Measurements from ENCODE around the gene YJU2. TPM values are rescaled to one million over a fixed set of nuclear protein-coding genes. Genes with fewer than 3 reads are reported as not detected.

The YJU2 gene
- total RNA-seq, 1 donor from 2014 or later = 19.9 TPM

DNA sequence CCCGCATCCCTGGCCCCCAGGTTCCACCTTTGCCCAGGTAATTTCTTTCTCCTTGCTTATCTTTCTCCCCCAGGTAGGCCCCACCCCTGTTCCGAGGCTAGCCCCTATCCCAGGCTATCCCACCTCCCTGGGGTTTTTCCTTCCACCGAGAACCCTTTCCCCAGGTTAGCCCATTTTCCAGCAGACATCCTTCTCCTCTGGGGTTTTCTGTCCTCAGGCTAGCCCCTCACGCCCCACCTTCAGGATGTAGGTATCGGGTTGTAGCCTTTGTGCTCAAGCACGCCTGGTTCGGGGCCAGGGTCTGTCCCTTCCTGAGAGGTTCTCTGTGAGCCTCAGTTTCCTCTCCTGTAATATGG is 58.4 kb downstream of the YJU2 start:
- H3K4me3 ChIP-seq = no peak overlapping the region
- intact Hi-C loops (cut with DNase I) = no loop called here
- no peaks in the 10 kb centered on the region for H3K4me1 ChIP-seq
- no peak overlapping the region for H3K27ac ChIP-seq
- DNase-seq (ENCODE audit: extremely low spot score in 2 of 2) = no peak
- TF ChIP-seq POLR2AphosphoS5 (IDR thresholded peaks at IDR 0.05; ENCODE audit: insufficient read depth in 1 of 2, low read depth in 1 of 2) = no peak
- TF ChIP-seq, protein P1, sequence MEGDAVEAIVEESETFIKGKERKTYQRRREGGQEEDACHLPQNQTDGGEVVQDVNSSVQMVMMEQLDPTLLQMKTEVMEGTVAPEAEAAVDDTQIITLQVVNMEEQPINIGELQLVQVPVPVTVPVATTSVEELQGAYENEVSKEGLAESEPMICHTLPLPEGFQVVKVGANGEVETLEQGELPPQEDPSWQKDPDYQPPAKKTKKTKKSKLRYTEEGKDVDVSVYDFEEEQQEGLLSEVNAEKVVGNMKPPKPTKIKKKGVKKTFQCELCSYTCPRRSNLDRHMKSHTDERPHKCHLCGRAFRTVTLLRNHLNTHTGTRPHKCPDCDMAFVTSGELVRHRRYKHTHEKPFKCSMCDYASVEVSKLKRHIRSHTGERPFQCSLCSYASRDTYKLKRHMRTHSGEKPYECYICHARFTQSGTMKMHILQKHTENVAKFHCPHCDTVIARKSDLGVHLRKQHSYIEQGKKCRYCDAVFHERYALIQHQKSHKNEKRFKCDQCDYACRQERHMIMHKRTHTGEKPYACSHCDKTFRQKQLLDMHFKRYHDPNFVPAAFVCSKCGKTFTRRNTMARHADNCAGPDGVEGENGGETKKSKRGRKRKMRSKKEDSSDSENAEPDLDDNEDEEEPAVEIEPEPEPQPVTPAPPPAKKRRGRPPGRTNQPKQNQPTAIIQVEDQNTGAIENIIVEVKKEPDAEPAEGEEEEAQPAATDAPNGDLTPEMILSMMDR (IDR thresholded peaks at IDR 0.05) = no peak
- TF ChIP-seq POLR2A (IDR thresholded peaks at IDR 0.05) = no peak
- H3K9me3 ChIP-seq = no peaks in the 10 kb centered on the region
- H3K36me3 ChIP-seq = no peaks in the 10 kb centered on the region
- H3K27me3 ChIP-seq = no peaks in the 10 kb centered on the region

DNA sequence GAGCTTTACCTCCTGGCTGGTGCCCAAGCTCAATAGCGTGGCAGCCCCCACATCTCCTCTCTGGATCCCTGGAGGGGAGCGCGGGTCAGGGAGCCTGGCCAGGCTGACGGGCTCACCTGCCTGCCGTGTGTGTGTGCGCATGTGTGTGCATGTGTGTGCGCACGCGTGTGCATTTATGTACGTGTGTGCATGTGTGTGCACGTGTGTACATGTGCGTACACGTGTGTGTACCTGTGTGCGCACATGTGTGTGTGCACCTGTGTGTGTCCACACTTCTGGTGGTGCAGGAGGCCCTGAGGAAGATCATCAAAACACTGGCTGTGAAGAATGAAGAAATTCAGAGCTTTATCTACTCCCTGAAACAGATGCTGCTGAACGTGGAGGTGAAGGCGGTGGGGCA is 58.8 kb downstream of the YJU2 start:
- no peak for DNase-seq (ENCODE audit: extremely low spot score in 2 of 2)
- H3K4me3 ChIP-seq = no peak overlapping the region
- no peaks in the 10 kb centered on the region for H3K27me3 ChIP-seq
- no peaks in the 10 kb centered on the region for H3K4me1 ChIP-seq
- H3K9me3 ChIP-seq = no peaks in the 10 kb centered on the region
- H3K27ac ChIP-seq = no peak overlapping the region
- TF ChIP-seq, protein P1 (IDR thresholded peaks at IDR 0.05) = no peak
- TF ChIP-seq POLR2AphosphoS5 (IDR thresholded peaks at IDR 0.05; ENCODE audit: insufficient read depth in 1 of 2, low read depth in 1 of 2) = no peak
- TF ChIP-seq POLR2A (IDR thresholded peaks at IDR 0.05) = no peak
- intact Hi-C loops (cut with DNase I) = no loop called here
- no peaks in the 10 kb centered on the region for H3K36me3 ChIP-seq

DNA sequence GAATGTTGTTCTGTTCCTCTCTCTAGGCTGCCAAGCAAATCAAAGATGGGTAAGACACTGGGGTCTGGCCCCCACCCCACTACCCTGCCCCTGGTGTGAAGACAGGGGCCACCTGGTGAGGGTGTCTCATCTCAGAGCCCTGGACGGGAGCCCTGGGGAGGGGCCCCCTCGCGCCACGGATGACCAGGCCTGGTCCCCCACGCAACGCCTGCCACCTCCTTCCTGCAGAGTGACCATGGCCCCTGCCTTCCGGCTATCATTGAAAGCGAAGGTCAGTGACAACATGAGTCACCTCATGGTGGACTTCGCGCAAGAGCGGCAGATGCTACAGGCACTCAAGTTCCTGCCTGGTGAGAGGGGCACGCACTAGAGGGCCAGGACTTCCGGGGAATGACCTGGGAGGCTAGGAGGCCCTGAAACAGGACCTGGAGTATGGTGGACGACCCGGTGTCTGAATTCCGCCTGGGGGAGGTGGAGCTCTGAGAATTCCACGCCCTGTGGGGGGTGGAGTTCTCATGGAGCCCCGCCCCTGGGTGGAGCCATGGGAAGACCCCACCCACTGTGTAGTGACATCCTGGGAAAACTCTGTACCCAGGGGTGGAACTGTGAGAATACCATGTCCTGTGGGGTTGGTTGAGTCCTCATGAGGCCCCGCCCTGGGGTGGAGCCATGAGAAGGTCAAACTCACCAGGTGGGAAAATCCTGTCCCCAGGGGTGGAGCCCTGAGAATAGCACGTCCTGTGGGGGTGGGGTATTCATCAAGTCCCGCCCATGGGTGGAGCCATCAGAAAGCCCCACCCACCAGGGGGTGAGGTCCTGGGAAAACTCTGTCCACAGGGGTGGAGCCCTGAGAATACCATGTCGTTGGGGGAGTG is 63.6 kb downstream of the YJU2 start:
- H3K4me3 ChIP-seq = no peak overlapping the region
- intact Hi-C loops (cut with DNase I) = no loop called here
- H3K36me3 ChIP-seq = no peaks in the 10 kb centered on the region
- TF ChIP-seq POLR2AphosphoS5 (IDR thresholded peaks at IDR 0.05; ENCODE audit: insufficient read depth in 1 of 2, low read depth in 1 of 2) (no peak), POLR2A (IDR thresholded peaks at IDR 0.05) (no peak)
- TF ChIP-seq, protein P1 (IDR thresholded peaks at IDR 0.05) = no peak
- DNase-seq (ENCODE audit: extremely low spot score in 2 of 2) = no peak
- H3K4me1 ChIP-seq = no peaks in the 10 kb centered on the region
- no peak overlapping the region for H3K27ac ChIP-seq
- H3K9me3 ChIP-seq = no peaks in the 10 kb centered on the region
- no peaks in the 10 kb centered on the region for H3K27me3 ChIP-seq

DNA sequence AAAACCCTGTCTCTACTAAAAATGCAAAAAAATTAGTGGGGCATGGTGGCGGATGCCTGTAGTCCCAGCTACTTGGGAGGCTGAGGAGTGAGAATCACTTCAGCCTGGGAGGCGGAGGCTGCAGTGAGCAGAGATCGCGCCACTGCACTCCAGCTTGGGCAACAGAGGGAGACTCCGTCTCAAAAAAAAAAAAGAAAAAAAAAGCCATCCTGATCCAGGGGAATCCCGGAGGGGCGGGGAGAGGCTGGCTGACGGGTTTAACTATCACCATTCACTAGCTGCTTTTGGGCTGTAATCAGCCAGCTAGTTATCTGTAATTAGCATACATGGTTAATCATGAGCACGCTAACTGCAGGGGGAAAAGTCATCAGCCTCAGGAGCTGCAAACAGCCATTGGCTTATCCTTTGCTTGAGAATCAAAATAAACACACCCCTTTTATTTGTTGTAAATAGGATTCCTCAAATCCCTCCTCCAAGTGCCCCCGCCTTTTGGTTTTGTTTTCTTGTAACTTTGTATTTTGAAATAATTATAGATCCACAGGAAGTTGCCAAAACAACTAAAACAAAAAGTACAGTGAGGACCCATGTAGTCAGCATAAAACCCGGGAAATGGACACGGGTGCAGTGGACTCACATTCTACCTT is 67.1 kb downstream of the YJU2 start:
- no peak for TF ChIP-seq POLR2AphosphoS5 (IDR thresholded peaks at IDR 0.05; ENCODE audit: insufficient read depth in 1 of 2, low read depth in 1 of 2)
- TF ChIP-seq, protein P1 (IDR thresholded peaks at IDR 0.05) = no peak
- TF ChIP-seq POLR2A (IDR thresholded peaks at IDR 0.05) = no peak
- Histone ChIP-seq H3K9me3 (no peaks in the 10 kb centered on the region), H3K36me3 (no peaks in the 10 kb centered on the region), H3K27ac (no peak overlapping the region), H3K27me3 (no peaks in the 10 kb centered on the region), H3K4me1 (no peaks in the 10 kb centered on the region), H3K4me3 (no peak overlapping the region)
- DNase-seq (ENCODE audit: extremely low spot score in 2 of 2) = no peak
- intact Hi-C loops (cut with DNase I) = no loop called here

DNA sequence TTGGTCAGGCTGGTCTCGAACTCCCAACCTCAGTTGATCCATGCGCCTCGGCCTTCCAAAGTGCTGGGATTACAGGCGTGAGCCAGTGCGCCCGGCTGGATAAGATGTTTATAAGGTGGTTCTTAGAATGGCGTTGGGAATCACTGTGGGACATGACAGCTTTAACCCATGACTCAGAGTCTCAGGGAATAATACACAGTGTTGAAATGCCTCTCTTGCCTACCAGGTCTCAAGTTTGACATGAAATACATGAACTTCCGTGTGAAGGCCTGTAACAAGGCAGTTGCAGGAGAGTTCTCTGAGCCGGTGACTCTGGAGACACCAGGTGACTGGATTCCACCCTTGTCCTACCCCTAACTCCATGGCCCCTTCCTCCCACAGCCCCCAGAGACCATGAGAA is 70.1 kb downstream of the YJU2 start:
- intact Hi-C loops (cut with DNase I) = no loop called here

More for the DNA sequence above, 70.1 kb downstream of the YJU2 start:
- Histone ChIP-seq H3K27ac (no peak overlapping the region), H3K4me1 (no peaks in the 10 kb centered on the region), H3K36me3 (no peaks in the 10 kb centered on the region), H3K9me3 (no peaks in the 10 kb centered on the region), H3K4me3 (no peak overlapping the region), H3K27me3 (no peaks in the 10 kb centered on the region)
- no peak for DNase-seq (ENCODE audit: extremely low spot score in 2 of 2)
- TF ChIP-seq POLR2A (IDR thresholded peaks at IDR 0.05) (no peak), POLR2AphosphoS5 (IDR thresholded peaks at IDR 0.05; ENCODE audit: insufficient read depth in 1 of 2, low read depth in 1 of 2) (no peak)
- TF ChIP-seq, protein P1 (IDR thresholded peaks at IDR 0.05) = no peak

Data from vagina (tissue), 2 donors.